Kasumi-1 (cell line): ENCODE data around the gene FBXL20.

Experiments
- DNase-seq, 2 experiments: peaks; one replicate each; lab custom pipeline; 2025; lab: John Stamatoyannopoulos, UW

FBXL20 gene

GRCh38 chr17:39225308-39225958, 176.0 kb downstream of the FBXL20 start, which contains the start of gene STAC2:
Gene STAC2, minus strand, starts transcription at chr17:39225945. Its CDS starts 443 bp downstream, at chr17:39225502.
- no peak for DNase-seq

GRCh38 chr17:39224778-39225307, 176.6 kb downstream of the FBXL20 start:
- DNase-seq: no peak

- no peak for DNase-seq
These were observed 177.3 kb downstream of the FBXL20 start for GRCh38 chr17:39223907-39224777.

- no peak for DNase-seq
These were observed 178.3 kb downstream of the FBXL20 start for GRCh38 chr17:39222866-39223834.

- no peak for DNase-seq
These were observed 179.3 kb downstream of the FBXL20 start for GRCh38 chr17:39222151-39222550.

GRCh38 chr17:39221572-39221971, 179.9 kb downstream of the FBXL20 start:
- DNase-seq: no peak

- DNase-seq: no peak
These were observed 181.7 kb downstream of the FBXL20 start for GRCh38 chr17:39219647-39220154.

GRCh38 chr17:39218906-39219305, 182.5 kb downstream of the FBXL20 start:
- DNase-seq: no peak

- DNase-seq: no peak
These were observed 183.6 kb downstream of the FBXL20 start for GRCh38 chr17:39217734-39218369.

GRCh38 chr17:39213852-39214251, 187.6 kb downstream of the FBXL20 start:
- no peak for DNase-seq

- DNase-seq: no peak
These were observed 188.5 kb downstream of the FBXL20 start for GRCh38 chr17:39212841-39213480.

GRCh38 chr17:39212195-39212810, 189.1 kb downstream of the FBXL20 start:
- DNase-seq: no peak

- DNase-seq: no peak
These were observed 191.4 kb downstream of the FBXL20 start for GRCh38 chr17:39210093-39210434.

- peak; percentile 21 to 35 for DNase-seq
These were observed 191.9 kb downstream of the FBXL20 start for GRCh38 chr17:39209317-39210092.

GRCh38 chr17:39208893-39209292, 192.5 kb downstream of the FBXL20 start:
- DNase-seq: peak; percentile 36 to 45

- no peak for DNase-seq
These were observed 193.3 kb downstream of the FBXL20 start for GRCh38 chr17:39208136-39208535.

GRCh38 chr17:39205112-39205526, 196.3 kb downstream of the FBXL20 start:
- no peak for DNase-seq

GRCh38 chr17:39204245-39204644, 197.2 kb downstream of the FBXL20 start:
- no peak for DNase-seq
